Epithelial cell of proximal tubule (primary cell): ENCODE measurements around the gene CRB1. TPM values are rescaled to one million over a fixed set of nuclear protein-coding genes. Genes with fewer than 3 reads are reported as not detected.

Experiments
- DNase-seq: peaks from one replicate; pipeline ENCODE4 v3.0.0-alpha.2; 2011; ENCODE audit warnings: low read depth
- H3K4me3 ChIP-seq: 2 replicates; pipeline ENCODE4 v1.5.1; 2011; ENCODE audit warnings: low read depth, mild to moderate bottlenecking, low read length
- CTCF ChIP-seq: conservative IDR thresholded peaks from 2 replicates; pipeline ENCODE4 v1.5.1; 2012; ENCODE audit warnings: low read depth, mild to moderate bottlenecking, low read length
- total RNA-seq: library from RNA; depleted of rRNA; stranded (reverse); fragments of >200 nt; gene quantifications from 2 replicates; pipeline ENCODE4 v1.2.3, GENCODE V29; 2015

CRB1 gene
- total RNA-seq, 1 donor from 2014 or later: 0.06 TPM

- H3K4me3 ChIP-seq: no peak overlapping the region
- no peak for TF ChIP-seq CTCF
- DNase-seq: no peak
These were observed 87.4 kb downstream of the CRB1 start for GRCh38 chr1:197355248-197355995.

GRCh38 chr1:197356723-197357533, 88.9 kb downstream of the CRB1 start:
- no peak overlapping the region for H3K4me3 ChIP-seq
- DNase-seq: no peak
- TF ChIP-seq CTCF: peak; percentile 85

- no peak for TF ChIP-seq CTCF
- no peak for DNase-seq
- no peak overlapping the region for H3K4me3 ChIP-seq
These were observed 90.9 kb downstream of the CRB1 start for GRCh38 chr1:197358959-197359358.

- DNase-seq: no peak
- H3K4me3 ChIP-seq: no peak overlapping the region
- no peak for TF ChIP-seq CTCF
These were observed 92.0 kb downstream of the CRB1 start for GRCh38 chr1:197360068-197360467.

- no peak for DNase-seq
- no peak for TF ChIP-seq CTCF
- no peak overlapping the region for H3K4me3 ChIP-seq
These were observed 94.8 kb downstream of the CRB1 start for GRCh38 chr1:197362871-197363270.

- no peak for TF ChIP-seq CTCF
- DNase-seq: no peak
- no peak overlapping the region for H3K4me3 ChIP-seq
These were observed 95.8 kb downstream of the CRB1 start for GRCh38 chr1:197363855-197364254.

- H3K4me3 ChIP-seq: no peak overlapping the region
- no peak for TF ChIP-seq CTCF
- no peak for DNase-seq
These were observed 98.9 kb downstream of the CRB1 start for GRCh38 chr1:197366996-197367395.
